C4-2B (cell line): ENCODE results near the gene STPG3.

Experiments used
- ZFX ChIP-seq: fragments of 450-650 bp; IDR thresholded peaks from 2 replicates; pipeline ENCODE4 v1.6.1; 2017
- TF ChIP-seq, protein P1 (sequence below): fragments of 450-650 bp; conservative IDR thresholded peaks from 2 replicates; pipeline ENCODE4 v1.5.1; 2017; ENCODE audit warnings: mild to moderate bottlenecking

DNA sequence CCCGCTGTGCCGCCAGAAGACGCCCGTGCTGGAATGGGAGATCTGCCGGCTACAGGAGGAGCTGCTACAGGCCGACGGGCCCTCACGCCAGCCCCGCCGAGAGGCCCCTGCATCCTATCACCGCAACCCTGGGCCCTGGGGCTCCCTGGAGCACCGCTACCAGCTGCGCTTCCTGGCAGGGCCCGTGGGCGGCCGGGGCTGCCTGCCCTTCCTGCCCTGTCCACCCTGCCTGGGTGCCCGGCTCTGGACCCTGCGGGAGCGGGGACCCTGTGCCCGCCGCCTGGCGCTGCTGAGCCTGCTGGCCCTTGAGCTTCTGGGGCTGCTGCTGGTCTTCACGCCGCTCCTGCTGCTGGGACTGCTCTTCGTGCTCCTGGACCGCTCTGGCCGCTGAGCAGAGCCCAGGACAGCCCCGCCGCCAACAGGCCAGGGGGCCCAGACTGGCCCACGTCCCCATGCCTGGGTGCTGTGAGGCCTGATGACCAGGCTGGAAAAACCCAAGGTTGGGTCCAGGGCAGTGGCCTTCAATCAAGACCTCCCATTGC is 32.8 kb upstream of the STPG3 start:
- TF ChIP-seq, protein P1, sequence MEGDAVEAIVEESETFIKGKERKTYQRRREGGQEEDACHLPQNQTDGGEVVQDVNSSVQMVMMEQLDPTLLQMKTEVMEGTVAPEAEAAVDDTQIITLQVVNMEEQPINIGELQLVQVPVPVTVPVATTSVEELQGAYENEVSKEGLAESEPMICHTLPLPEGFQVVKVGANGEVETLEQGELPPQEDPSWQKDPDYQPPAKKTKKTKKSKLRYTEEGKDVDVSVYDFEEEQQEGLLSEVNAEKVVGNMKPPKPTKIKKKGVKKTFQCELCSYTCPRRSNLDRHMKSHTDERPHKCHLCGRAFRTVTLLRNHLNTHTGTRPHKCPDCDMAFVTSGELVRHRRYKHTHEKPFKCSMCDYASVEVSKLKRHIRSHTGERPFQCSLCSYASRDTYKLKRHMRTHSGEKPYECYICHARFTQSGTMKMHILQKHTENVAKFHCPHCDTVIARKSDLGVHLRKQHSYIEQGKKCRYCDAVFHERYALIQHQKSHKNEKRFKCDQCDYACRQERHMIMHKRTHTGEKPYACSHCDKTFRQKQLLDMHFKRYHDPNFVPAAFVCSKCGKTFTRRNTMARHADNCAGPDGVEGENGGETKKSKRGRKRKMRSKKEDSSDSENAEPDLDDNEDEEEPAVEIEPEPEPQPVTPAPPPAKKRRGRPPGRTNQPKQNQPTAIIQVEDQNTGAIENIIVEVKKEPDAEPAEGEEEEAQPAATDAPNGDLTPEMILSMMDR: no peak
- TF ChIP-seq ZFX: 0 out of 2 replicates have a peak, but pooled peaks have one; percentile 51
